HG02588 (cell line): ENCODE data around the gene PSMD13.
"Not testable (repeated sequence)": the region's sequence is repeated elsewhere in the genome, so short reads cannot be mapped to it uniquely, and the experiment has no call there.

ENCODE experiments used
- ATAC-seq: cut with Tn5 transposase; IDR thresholded peaks from one replicate; pipeline ENCODE4 v1.9.1; 2021; ENCODE audit warnings: mild to moderate bottlenecking, moderate library complexity; ENCODE audit not compliant: unreplicated experiment

Gene PSMD13

GRCh38 chr11:236774-237767, at the start of gene PSMD13:
PSMD13 (plus strand) TSS chr11:236976; CDS start chr11:237050, 74 bp downstream.
- peak; percentile 77 for ATAC-seq

DNA sequence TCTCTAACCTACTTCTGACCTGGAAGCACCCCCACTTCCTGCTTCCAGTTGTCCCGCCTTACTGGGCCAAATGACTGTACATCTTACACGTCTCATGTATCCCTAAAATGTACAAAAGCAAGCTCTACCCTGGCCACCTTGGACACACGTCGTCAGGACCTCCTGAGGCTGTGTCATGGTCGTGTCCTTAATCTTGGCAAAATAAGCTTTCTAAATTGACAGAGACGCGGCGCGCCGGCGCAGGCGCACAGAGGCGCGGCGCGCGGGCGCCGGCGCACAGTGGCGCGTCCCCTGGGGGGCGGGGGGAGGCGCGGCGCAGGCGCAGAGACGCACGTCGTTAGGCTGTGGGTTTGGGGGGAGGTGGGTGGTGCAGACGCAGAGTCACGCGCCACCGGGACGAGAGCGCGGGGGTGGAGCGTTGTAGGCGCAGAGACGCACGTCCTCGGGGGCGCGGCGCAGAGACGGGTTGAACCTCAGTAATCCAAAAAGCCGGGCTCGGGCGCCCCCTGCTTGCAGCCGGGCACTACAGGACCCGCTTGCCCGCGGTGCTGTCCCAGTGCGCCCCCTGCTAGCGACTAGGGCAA, 47.5 kb upstream of the PSMD13 start:
- ATAC-seq: not testable (repeated sequence)

- ATAC-seq: peak; percentile 67
Measured at GRCh38 chr11:189843-190311, 46.9 kb upstream of the PSMD13 start.

DNA sequence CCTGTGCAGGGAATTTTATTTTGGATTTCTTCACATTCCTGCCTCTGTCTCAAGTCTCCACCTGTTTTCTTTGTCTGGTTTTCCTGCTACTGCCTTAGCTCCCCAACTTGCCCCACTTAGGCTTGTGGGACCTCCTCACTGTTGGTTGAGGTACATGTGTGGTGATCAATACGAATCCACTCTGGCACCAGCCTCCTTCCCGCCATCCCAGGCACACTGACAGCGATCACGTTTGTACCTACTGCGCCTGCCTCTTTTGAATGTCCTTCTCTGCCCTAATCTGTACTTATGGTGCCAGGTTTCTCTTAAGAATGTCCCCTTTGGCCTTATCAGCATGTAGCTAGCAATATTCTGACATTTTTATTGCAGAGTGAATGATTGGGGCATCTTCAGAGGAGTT, 46.2 kb upstream of the PSMD13 start:
- not testable (repeated sequence) for ATAC-seq

- not testable (repeated sequence) for ATAC-seq
Measured at GRCh38 chr11:191490-192478, 45.0 kb upstream of the PSMD13 start.

GRCh38 chr11:192674-193128, 44.1 kb upstream of the PSMD13 start, which contains the start of gene SCGB1C1:
SCGB1C1 (plus strand) TSS chr11:193078; CDS start chr11:193100, 22 bp downstream.
- not testable (repeated sequence) for ATAC-seq

GRCh38 chr11:193481-193880, 43.3 kb upstream of the PSMD13 start:
- ATAC-seq: not testable (repeated sequence)

DNA sequence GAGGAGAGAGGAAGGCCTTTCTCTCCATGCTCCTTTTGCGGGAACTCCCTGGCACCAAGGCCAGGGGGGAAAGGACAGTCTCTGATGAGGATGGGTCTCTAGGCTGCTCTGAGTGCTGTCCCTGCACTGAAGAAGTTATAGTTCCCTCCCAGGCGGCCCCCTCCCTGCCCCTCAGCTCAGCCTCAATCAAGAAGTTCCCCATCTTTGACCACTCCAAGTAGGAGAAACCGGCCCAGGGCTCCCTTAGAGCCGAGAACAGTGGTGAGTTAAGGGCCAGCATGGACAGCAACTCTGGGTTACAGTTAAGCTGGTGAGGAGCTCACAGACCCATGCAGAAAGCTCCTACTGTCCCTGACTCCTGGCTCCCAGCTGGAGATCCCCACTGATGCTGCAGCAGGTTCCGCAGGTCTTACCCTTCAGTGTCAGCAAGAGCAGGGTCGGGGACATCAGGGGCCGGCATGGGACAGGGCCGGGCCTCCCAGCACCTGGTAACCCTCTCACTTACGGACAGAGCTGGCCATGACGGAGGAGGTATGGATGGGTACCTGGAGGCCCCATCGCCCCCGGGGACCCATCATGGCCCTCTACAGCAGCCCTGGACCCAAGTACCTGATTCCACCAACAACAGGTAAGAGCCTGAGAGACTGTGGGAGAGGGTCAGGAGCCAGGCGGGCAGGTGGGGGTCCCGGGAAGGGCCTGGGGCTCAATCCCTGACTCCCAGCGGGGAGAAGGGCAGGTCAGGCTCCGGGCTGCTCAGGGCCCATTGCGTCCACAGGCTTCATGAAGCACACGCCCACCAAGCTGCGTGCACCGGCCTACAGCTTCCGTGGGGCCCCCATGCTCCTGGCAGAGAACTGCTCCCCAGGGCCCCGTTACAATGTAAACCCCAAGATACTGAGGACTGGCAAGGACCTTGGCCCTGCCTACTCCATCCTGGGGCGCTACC, 39.7 kb upstream of the PSMD13 start:
- no peak for ATAC-seq

DNA sequence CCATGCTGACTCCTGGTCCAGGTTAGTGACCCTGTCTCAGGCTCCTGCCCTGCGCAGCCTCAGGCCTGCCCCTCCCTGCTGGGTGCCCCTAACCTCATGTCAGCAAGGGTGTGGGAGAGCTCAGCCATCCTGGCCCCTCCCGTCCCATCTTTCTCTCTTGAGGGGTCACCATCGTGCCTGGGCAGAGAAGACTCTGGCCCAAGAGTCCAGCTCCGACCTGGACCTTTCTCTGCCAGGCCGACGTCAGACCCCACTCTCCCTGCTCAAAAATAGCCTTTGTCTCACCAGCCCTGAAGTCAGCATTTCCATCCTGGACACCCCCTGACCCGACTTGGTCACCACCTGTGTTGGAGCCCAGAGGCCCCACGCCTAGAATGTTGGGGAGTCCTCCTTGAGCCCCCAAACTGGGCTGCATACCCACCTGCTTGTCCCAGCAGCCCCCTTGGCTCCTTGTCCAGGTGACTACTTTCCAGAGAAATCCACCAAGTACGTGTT, 39.0 kb upstream of the PSMD13 start:
- ATAC-seq: no peak

GRCh38 chr11:198236-198806, 38.5 kb upstream of the PSMD13 start:
- no peak for ATAC-seq

DNA sequence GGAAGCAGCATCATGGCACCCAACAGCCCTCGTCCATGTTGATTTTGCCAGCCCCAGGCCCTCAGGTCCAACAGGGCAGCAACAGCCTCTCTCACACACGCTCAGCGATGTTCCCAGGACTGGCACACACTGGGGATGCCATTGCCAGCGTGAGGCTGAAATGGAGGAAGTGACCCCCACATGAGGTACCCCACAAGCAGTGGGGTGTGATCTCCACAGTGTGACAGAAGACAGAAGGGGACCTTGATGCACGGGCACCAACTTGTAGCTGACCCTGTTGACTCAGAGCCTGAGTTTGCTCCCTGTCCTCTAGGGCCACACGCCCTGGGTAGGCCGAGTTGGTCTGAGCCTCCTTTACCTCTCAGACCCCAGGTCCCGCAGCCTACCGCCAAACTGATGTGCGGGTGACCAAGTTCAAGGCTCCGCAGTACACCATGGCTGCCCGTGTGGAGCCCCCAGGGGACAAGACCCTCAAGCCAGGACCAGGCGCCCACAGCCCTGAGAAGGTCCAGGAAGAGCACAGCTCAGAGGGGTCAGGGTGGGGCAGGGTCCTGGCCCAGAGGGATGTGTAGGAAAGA, 37.7 kb upstream of the PSMD13 start:
- no peak for ATAC-seq

DNA sequence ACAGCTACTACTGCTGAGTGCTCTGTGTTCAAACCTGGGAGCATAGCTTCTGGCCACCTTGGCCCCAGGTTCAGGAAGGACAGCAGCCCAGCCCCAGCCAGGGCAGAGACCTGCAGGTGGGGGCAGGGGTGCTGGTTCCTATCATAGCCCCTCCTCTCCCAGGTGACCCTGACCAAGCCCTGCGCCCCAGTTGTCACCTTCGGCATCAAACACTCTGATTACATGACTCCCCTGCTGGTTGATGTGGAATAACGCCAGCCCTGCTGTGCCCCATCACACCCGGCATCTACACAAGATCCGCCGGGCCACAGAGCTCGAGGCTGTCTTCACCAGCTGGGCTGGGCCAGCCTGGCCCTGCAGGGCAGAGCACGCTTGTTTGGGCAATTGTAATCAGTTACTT, 37.0 kb upstream of the PSMD13 start:
- no peak for ATAC-seq

DNA sequence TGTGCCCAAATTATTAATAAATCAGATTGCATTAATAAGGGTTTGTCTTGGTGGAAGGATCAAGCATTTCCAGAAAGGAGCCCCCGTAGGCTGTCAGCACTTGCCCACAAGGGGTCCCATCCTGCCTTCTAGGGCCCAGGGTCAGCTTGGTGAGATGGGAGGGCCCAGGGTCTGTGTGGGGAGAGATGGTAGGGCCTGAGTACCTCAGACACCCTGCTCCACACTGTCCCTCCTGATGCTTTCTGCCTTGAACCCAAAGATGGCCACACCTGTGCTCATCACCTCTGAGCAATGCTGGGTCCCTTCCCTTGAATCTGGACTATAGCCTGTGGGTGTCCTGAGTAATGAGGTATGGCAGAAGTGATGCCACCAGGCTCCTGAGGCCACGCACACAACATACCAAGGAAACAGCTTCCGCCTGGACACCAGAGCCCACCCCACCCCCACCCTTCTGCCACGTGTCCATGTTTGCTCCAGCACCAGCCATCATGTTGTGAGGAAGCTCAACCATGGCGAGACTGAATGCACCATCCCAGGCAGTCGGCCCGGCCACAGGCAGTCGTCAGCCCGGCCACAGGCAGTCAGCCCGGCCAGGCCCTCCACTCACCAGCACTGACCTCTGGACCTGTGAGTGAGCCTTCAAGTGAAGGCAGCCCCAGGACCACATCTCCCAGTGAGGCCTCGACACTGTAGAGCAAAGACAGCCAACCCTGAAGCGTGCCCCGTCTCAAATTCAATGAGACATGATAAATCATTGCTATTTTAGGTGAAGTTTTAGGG, 36.4 kb upstream of the PSMD13 start:
- ATAC-seq: no peak

GRCh38 chr11:201966-202365, 34.8 kb upstream of the PSMD13 start:
- no peak for ATAC-seq

GRCh38 chr11:202490-202889, 34.3 kb upstream of the PSMD13 start:
- no peak for ATAC-seq

DNA sequence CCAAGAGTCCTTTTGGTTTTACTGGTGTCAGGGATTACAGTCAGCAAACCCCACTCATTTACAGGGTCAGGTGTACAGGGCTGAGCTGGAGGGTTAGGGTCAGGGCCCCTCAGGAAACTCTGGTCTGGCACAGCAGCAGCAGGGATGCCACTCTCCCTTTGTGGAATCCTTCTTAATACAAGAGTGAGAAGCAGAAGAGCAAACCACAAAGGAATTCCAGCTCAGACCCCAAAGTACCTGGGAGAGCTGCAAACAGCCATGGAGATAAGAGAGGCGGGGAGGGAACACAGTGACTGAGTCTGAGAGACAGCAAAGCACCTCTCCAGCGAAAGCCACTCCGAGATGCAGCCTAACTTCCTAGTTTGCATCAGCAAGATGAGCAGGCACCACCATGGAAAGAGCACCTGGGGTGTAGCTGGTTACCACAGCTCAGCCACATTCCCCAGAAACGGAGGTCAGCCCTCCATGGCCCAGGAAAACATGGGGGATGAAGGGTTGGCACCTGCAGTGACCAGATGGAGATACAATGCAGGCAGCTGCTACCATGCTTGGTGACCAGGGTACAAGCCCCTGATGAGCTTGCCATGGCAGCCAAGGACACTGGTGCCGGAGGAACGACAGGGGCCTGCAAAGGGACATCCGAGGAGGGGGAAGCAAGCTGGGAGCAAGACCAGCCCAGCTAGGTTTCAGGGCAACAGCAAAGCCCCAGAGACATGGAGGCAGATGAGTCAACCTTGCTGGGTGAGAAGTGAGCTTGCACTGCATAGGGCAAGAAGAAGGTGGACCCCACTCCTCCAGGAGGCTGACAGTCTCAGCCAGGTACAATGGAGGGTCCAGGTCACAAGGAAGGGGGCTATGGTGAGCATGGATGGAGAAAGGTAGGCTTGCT, 33.5 kb upstream of the PSMD13 start:
- ATAC-seq: no peak
